GM12878 (cell line): ENCODE results near the gene PRKAG2.

Experiments used
- BACH1 ChIP-seq: fragments of 450-650 bp; IDR thresholded peaks from 2 replicates; pipeline ENCODE4 v1.6.1; 2017; ENCODE audit warnings: mild to moderate bottlenecking, borderline replicate concordance
- CEBPB ChIP-seq, 2 experiments: fragments of 150-350 bp in 1 of 2; IDR thresholded peaks; 2 replicates each; pipeline ENCODE4 v1.6.1; 2012 to 2014; ENCODE audit warnings: low read depth in 2 of 2, low read length in 2 of 2, borderline replicate concordance in 1 of 2, inconsistent platforms in 1 of 2
- JUND ChIP-seq: IDR thresholded peaks from 2 replicates; pipeline ENCODE4 v1.6.1; 2012; ENCODE audit warnings: low read depth, mild to moderate bottlenecking, low read length, improper control_type of control experiment, moderate library complexity
- NBN ChIP-seq: fragments of 450-650 bp; IDR thresholded peaks from 2 replicates; pipeline ENCODE4 v1.6.1; 2016
- POLR2AphosphoS5 ChIP-seq: IDR thresholded peaks from 2 replicates; pipeline ENCODE4 v1.6.1; 2011; ENCODE audit warnings: mild to moderate bottlenecking, low read length, inconsistent platforms
- SP1 ChIP-seq: IDR thresholded peaks from one replicate; pipeline ENCODE4 v1.6.1; 2011; ENCODE audit warnings: low read depth, low read length
- TF ChIP-seq, protein P1 (sequence below), 3 experiments: IDR thresholded peaks in 2 of 3; conservative IDR thresholded peaks in 1 of 3; 2 replicates each; pipeline ENCODE4 v1.5.1; 2011; ENCODE audit warnings: low read depth in 3 of 3, low read length in 3 of 3, mild to moderate bottlenecking in 3 of 3, control low read depth in 2 of 3, moderate library complexity in 2 of 3, inconsistent platforms in 1 of 3, mixed read lengths in 1 of 3; ENCODE audit not compliant: control insufficient read depth in 2 of 3, insufficient read depth in 1 of 3; ENCODE audit errors: extremely low read depth in 1 of 3
- TF ChIP-seq, protein P2 (sequence below): IDR thresholded peaks from 2 replicates; pipeline ENCODE4 v1.6.1; 2012; ENCODE audit warnings: improper control_type of control experiment, low read depth, low read length; ENCODE audit not compliant: insufficient replicate concordance

DNA sequence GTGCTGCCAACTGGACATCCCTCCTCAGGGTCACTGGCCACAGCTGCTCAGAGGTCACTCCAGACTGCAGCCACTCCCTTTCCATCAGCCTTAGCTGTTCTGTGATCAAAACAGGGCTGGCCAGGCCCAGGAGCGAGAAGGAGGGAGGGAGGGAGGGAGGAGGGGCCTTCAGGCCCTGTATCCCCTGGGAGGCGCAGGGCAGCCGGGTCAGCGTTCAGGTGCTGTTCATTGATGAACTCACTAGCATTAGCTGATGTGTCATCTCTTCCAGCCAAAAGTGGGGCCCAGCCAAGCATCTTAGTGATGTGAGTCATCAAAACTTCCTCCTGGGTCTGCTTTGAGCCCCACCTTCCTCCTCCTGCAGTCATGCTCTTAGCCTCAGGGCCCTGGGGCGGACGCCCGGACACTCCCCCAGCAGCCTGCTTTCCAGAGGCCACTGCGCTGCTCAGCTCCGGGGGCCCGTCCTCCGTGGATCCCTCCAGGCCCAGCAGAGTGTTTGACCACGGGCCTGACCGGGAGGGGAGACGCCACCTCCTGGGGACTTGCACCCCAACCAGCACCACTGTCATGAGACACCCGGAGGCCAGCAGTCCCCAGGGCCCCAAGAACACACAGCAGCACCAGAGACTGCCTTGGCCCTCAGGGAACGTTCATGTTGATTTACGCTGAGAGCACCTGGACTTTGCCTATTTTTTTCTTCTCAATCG is 149.2 kb downstream of the PRKAG2 start:
- TF ChIP-seq CEBPB (IDR thresholded peaks at IDR 0.05; ENCODE audit: borderline replicate concordance in 1 of 2, low read depth in 2 of 2, low read length in 2 of 2) (no peak), BACH1 (no peak), JUND (no peak), SP1 (no peak), NBN (no peak), POLR2AphosphoS5 (no peak)
- TF ChIP-seq, protein P1, sequence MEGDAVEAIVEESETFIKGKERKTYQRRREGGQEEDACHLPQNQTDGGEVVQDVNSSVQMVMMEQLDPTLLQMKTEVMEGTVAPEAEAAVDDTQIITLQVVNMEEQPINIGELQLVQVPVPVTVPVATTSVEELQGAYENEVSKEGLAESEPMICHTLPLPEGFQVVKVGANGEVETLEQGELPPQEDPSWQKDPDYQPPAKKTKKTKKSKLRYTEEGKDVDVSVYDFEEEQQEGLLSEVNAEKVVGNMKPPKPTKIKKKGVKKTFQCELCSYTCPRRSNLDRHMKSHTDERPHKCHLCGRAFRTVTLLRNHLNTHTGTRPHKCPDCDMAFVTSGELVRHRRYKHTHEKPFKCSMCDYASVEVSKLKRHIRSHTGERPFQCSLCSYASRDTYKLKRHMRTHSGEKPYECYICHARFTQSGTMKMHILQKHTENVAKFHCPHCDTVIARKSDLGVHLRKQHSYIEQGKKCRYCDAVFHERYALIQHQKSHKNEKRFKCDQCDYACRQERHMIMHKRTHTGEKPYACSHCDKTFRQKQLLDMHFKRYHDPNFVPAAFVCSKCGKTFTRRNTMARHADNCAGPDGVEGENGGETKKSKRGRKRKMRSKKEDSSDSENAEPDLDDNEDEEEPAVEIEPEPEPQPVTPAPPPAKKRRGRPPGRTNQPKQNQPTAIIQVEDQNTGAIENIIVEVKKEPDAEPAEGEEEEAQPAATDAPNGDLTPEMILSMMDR (IDR thresholded peaks at IDR 0.05 in 2 of 3, conservative IDR thresholded peaks at IDR 0.05 in 1 of 3; ENCODE audit: control insufficient read depth in 2 of 3, extremely low read depth in 1 of 3, insufficient read depth in 1 of 3, low read depth in 3 of 3, low read length in 3 of 3) = 0 out of 6 replicates have a peak, but pooled peaks of 1 of the 3 experiments have one; percentile 4
- TF ChIP-seq, protein P2, sequence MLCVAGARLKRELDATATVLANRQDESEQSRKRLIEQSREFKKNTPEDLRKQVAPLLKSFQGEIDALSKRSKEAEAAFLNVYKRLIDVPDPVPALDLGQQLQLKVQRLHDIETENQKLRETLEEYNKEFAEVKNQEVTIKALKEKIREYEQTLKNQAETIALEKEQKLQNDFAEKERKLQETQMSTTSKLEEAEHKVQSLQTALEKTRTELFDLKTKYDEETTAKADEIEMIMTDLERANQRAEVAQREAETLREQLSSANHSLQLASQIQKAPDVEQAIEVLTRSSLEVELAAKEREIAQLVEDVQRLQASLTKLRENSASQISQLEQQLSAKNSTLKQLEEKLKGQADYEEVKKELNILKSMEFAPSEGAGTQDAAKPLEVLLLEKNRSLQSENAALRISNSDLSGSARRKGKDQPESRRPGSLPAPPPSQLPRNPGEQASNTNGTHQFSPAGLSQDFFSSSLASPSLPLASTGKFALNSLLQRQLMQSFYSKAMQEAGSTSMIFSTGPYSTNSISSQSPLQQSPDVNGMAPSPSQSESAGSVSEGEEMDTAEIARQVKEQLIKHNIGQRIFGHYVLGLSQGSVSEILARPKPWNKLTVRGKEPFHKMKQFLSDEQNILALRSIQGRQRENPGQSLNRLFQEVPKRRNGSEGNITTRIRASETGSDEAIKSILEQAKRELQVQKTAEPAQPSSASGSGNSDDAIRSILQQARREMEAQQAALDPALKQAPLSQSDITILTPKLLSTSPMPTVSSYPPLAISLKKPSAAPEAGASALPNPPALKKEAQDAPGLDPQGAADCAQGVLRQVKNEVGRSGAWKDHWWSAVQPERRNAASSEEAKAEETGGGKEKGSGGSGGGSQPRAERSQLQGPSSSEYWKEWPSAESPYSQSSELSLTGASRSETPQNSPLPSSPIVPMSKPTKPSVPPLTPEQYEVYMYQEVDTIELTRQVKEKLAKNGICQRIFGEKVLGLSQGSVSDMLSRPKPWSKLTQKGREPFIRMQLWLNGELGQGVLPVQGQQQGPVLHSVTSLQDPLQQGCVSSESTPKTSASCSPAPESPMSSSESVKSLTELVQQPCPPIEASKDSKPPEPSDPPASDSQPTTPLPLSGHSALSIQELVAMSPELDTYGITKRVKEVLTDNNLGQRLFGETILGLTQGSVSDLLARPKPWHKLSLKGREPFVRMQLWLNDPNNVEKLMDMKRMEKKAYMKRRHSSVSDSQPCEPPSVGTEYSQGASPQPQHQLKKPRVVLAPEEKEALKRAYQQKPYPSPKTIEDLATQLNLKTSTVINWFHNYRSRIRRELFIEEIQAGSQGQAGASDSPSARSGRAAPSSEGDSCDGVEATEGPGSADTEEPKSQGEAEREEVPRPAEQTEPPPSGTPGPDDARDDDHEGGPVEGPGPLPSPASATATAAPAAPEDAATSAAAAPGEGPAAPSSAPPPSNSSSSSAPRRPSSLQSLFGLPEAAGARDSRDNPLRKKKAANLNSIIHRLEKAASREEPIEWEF = no peak
